HG03520 (cell line): ENCODE data around the gene PRR33.
"Not testable (repeated sequence)": the region's sequence is repeated elsewhere in the genome, so short reads cannot be mapped to it uniquely, and the experiment has no call there.

Experiments
- ATAC-seq: cut with Tn5 transposase; IDR thresholded peaks from one replicate; pipeline ENCODE4 v1.9.1; 2021; ENCODE audit warnings: mild to moderate bottlenecking, moderate library complexity; ENCODE audit not compliant: unreplicated experiment

The PRR33 gene

GRCh38 chr11:1890856-1891830 lies 552 bp downstream of the PRR33 start:
- ATAC-seq: no peak

- no peak for ATAC-seq
Observed at GRCh38 chr11:1889941-1890855, 1.5 kb downstream of the PRR33 start.

GRCh38 chr11:1889224-1889930 lies 2.3 kb downstream of the PRR33 start:
- ATAC-seq: no peak

- ATAC-seq: no peak
Observed at GRCh38 chr11:1888811-1889210, 2.9 kb downstream of the PRR33 start.

GRCh38 chr11:1888347-1888753 lies 3.3 kb downstream of the PRR33 start:
- no peak for ATAC-seq

GRCh38 chr11:1887451-1888346 lies 4.0 kb downstream of the PRR33 start:
- ATAC-seq: no peak

- ATAC-seq: not testable (repeated sequence)
Observed at GRCh38 chr11:1886551-1886950, 5.1 kb downstream of the PRR33 start.

GRCh38 chr11:1884303-1884700 lies 7.4 kb downstream of the PRR33 start:
- ATAC-seq: no peak

- no peak for ATAC-seq
Observed at GRCh38 chr11:1883346-1884302, 8.1 kb downstream of the PRR33 start.

- ATAC-seq: peak; percentile 43
Observed at GRCh38 chr11:1882265-1883238, 9.1 kb downstream of the PRR33 start.

- no peak for ATAC-seq
Observed at GRCh38 chr11:1881442-1882264, 10.0 kb downstream of the PRR33 start.

GRCh38 chr11:1880746-1881441 lies 10.8 kb downstream of the PRR33 start:
- ATAC-seq: no peak

GRCh38 chr11:1879941-1880720 lies 11.6 kb downstream of the PRR33 start:
- ATAC-seq: no peak

GRCh38 chr11:1879342-1879940 lies 12.3 kb downstream of the PRR33 start:
- no peak for ATAC-seq
